Liver (tissue), 9 donors: Measurements from ENCODE around the gene GFPT2. TPM values are rescaled to one million over a fixed set of nuclear protein-coding genes. Genes with fewer than 3 reads are reported as not detected.

Source experiments
- DNase-seq: peaks from one replicate; pipeline ENCODE4 v3.0.0-alpha.2; 2017; ENCODE audit warnings: low spot score
- H3K27ac ChIP-seq, 2 donors: one replicate each; pipeline ENCODE4 v1.7.0; 2013; ENCODE audit warnings: inconsistent platforms in 2 of 2, low read length in 2 of 2, control low read depth in 1 of 2, low read depth in 1 of 2, mild to moderate bottlenecking in 1 of 2
- H3K27me3 ChIP-seq, 4 donors: one replicate each; pipeline versions ENCODE4 v1.6.1 to v1.7.0; 2013; ENCODE audit warnings: low read length in 3 of 4, inconsistent platforms in 1 of 4, mild to moderate bottlenecking in 1 of 4, moderate library complexity in 1 of 4; ENCODE audit not compliant: control insufficient read depth in 4 of 4, insufficient read depth in 4 of 4
- H3K36me3 ChIP-seq, 4 donors: one replicate each; pipeline versions ENCODE4 v1.6.1 to v1.7.0; 2013; ENCODE audit warnings: low read length in 3 of 4, mild to moderate bottlenecking in 3 of 4, low read depth in 1 of 4, moderate library complexity in 1 of 4; ENCODE audit not compliant: control insufficient read depth in 4 of 4, insufficient read depth in 3 of 4
- H3K4me1 ChIP-seq, 4 donors: one replicate each; pipeline versions ENCODE4 v1.6.1 to v1.7.0; 2013; ENCODE audit warnings: low read length in 3 of 4, mild to moderate bottlenecking in 3 of 4, moderate library complexity in 1 of 4; ENCODE audit not compliant: control insufficient read depth in 4 of 4, insufficient read depth in 4 of 4
- H3K4me3 ChIP-seq, 3 donors: one replicate each; pipeline versions ENCODE4 v1.6.1 to v1.7.0; 2013; ENCODE audit warnings: low read length in 3 of 3, control low read depth in 1 of 3, low read depth in 1 of 3, mild to moderate bottlenecking in 1 of 3
- H3K9ac ChIP-seq, 2 donors: one replicate each; pipeline ENCODE4 v1.7.0; 2013; ENCODE audit warnings: low read length in 2 of 2, mild to moderate bottlenecking in 2 of 2, moderate library complexity in 2 of 2, control low read depth in 1 of 2, low read depth in 1 of 2
- H3K9me3 ChIP-seq, 4 donors: one replicate each; pipeline versions ENCODE4 v1.6.1 to v1.7.0; 2013; ENCODE audit warnings: low read length in 3 of 4; ENCODE audit not compliant: control insufficient read depth in 4 of 4
- EGR1 ChIP-seq, 2 donors: IDR thresholded peaks; 2 replicates each; pipeline ENCODE4 v1.6.1; 2016 to 2018; ENCODE audit warnings: antibody characterized with exemption in 2 of 2, low read depth in 2 of 2
- FOXA1 ChIP-seq: IDR thresholded peaks from 2 replicates; pipeline ENCODE4 v1.6.1; 2016; ENCODE audit warnings: antibody characterized with exemption
- FOXA2 ChIP-seq: IDR thresholded peaks from 2 replicates; pipeline ENCODE4 v1.6.1; 2016; ENCODE audit warnings: antibody characterized with exemption
- GABPA ChIP-seq, 2 donors: IDR thresholded peaks in 1 of 2; conservative IDR thresholded peaks in 1 of 2; 2 replicates each; pipeline ENCODE4 v1.6.1; 2016; ENCODE audit warnings: antibody characterized with exemption in 2 of 2, mild to moderate bottlenecking in 1 of 2, moderate library complexity in 1 of 2
- HNF4A ChIP-seq, 2 donors: conservative IDR thresholded peaks; 2 replicates each; pipeline ENCODE4 v1.6.1; 2016; ENCODE audit warnings: antibody characterized with exemption in 2 of 2, mild to moderate bottlenecking in 2 of 2
- HNF4G ChIP-seq: IDR thresholded peaks from 2 replicates; pipeline ENCODE4 v1.6.1; 2016; ENCODE audit warnings: antibody characterized with exemption
- JUND ChIP-seq, 2 donors: IDR thresholded peaks; 2 replicates each; pipeline ENCODE4 v1.6.1; 2016; ENCODE audit warnings: antibody characterized with exemption in 2 of 2
- NR2F2 ChIP-seq: IDR thresholded peaks from 2 replicates; pipeline ENCODE4 v1.6.1; 2016; ENCODE audit warnings: antibody characterized with exemption
- RAD21 ChIP-seq, 2 donors: IDR thresholded peaks; 2 replicates each; pipeline ENCODE4 v1.6.1; 2016; ENCODE audit warnings: antibody characterized with exemption in 2 of 2, mild to moderate bottlenecking in 2 of 2
- RXRA ChIP-seq, 2 donors: IDR thresholded peaks; 2 replicates each; pipeline ENCODE4 v1.6.1; 2017 to 2018; ENCODE audit warnings: antibody characterized with exemption in 2 of 2, mild to moderate bottlenecking in 1 of 2
- SP1 ChIP-seq: IDR thresholded peaks from 2 replicates; pipeline ENCODE4 v1.6.1; 2018; ENCODE audit warnings: antibody characterized with exemption, mild to moderate bottlenecking
- TAF1 ChIP-seq: conservative IDR thresholded peaks from 2 replicates; pipeline ENCODE4 v1.6.1; 2016; ENCODE audit warnings: antibody characterized with exemption, mild to moderate bottlenecking
- YY1 ChIP-seq: IDR thresholded peaks from 2 replicates; pipeline ENCODE4 v1.6.1; 2016; ENCODE audit warnings: antibody characterized with exemption, mild to moderate bottlenecking
- WGBS: extraction: QIAGEN DNeasy Blood & Tissue Kit; methylation state at CpG from one replicate; pipeline ENCODE4 v1.1.7; 2013; 5-methylcytosine and 5-hydroxymethylcytosine counted together
- polyA plus RNA-seq, 2 donors: library from polyadenylated mRNA; stranded (reverse) in 1 of 2; unstranded in 1 of 2; fragments of 200-250 nt in 1 of 2; fragments of >200 nt in 1 of 2; fragmentation: Nextera tagmentation in 1 of 2; extraction: Ambion mirVana in 1 of 2; gene quantifications; one replicate each; pipeline versions ENCODE4 v1.2.1 to v1.2.3, GENCODE V29; 2013 to 2015
- total RNA-seq, 2 donors: library from RNA; depleted of rRNA; stranded (reverse); fragments of >200 nt; gene quantifications; one replicate each; pipeline ENCODE4 v1.2.3, GENCODE V29; 2014
- TF ChIP-seq, protein P1 (sequence below): IDR thresholded peaks from 2 replicates; pipeline ENCODE4 v1.6.1; 2016; ENCODE audit warnings: antibody characterized with exemption
- TF ChIP-seq, protein P2 (sequence below): IDR thresholded peaks from 2 replicates; pipeline ENCODE4 v1.6.1; 2016; ENCODE audit warnings: antibody characterized with exemption
- TF ChIP-seq, protein P3 (sequence below): IDR thresholded peaks from 2 replicates; pipeline ENCODE4 v1.6.1; 2016; ENCODE audit warnings: antibody characterized with exemption
- TF ChIP-seq, protein P4 (sequence below): IDR thresholded peaks from 2 replicates; pipeline ENCODE4 v1.6.1; 2016; ENCODE audit warnings: antibody characterized with exemption, mild to moderate bottlenecking
- TF ChIP-seq, protein P5 (sequence below): fragments of 150-350 bp; IDR thresholded peaks from 2 replicates; pipeline ENCODE4 v1.5.1; 2017; ENCODE audit warnings: improper control_type of control experiment, low read depth, low read length; ENCODE audit not compliant: missing input control
- donor health status: healthy.
- donor health status: healthy.
- donor health status: healthy.
- donor health status: healthy.
- donor health status: healthy.

Gene GFPT2
- total and polyA plus RNA-seq, 4 donors, result 0.32 to 1.8 (median 0.54) TPM

GRCh38 chr5:180349391-180349790, 3.7 kb downstream of the GFPT2 start (continued):
- TF ChIP-seq TAF1 (no peak), NR2F2 (no peak), HNF4G (no peak), RXRA (IDR thresholded peaks at IDR 0.05) (no peak), JUND (IDR thresholded peaks at IDR 0.05) (no peak), GABPA (IDR thresholded peaks at IDR 0.05 in 1 of 2, conservative IDR thresholded peaks at IDR 0.05 in 1 of 2) (no peak), YY1 (no peak)
- TF ChIP-seq, protein P1, sequence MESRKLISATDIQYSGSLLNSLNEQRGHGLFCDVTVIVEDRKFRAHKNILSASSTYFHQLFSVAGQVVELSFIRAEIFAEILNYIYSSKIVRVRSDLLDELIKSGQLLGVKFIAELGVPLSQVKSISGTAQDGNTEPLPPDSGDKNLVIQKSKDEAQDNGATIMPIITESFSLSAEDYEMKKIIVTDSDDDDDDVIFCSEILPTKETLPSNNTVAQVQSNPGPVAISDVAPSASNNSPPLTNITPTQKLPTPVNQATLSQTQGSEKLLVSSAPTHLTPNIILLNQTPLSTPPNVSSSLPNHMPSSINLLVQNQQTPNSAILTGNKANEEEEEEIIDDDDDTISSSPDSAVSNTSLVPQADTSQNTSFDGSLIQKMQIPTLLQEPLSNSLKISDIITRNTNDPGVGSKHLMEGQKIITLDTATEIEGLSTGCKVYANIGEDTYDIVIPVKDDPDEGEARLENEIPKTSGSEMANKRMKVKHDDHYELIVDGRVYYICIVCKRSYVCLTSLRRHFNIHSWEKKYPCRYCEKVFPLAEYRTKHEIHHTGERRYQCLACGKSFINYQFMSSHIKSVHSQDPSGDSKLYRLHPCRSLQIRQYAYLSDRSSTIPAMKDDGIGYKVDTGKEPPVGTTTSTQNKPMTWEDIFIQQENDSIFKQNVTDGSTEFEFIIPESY, result no peak

DNA sequence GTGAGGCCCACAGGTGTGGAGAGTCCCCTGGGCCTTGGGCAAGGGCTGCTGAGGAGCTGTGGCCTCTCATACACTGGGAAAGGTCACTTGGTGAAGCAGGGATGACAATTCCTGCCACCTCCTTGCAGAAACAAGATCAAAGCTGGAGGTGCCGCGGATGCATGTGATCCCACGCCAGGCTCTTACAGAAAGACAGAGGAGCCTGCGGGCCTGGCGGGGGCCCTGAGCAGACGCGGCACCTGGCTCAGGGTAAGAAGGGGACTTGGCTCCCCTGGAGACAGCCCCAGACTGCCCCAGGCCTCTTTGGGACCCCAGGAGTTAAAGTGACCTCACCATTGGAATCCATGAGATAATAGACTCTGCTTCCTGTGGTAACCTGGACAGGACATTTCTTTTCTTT, 4.8 kb downstream of the GFPT2 start:
- no peaks in the 10 kb centered on the region for H3K36me3 ChIP-seq
- H3K4me1 ChIP-seq, result peaks cover 7 to 17% (median 9%) of the 10 kb centered on the region in 4 donors
- no peak for TF ChIP-seq HNF4A (conservative IDR thresholded peaks at IDR 0.05)
- TF ChIP-seq TAF1, result no peak
- TF ChIP-seq GABPA (IDR thresholded peaks at IDR 0.05 in 1 of 2, conservative IDR thresholded peaks at IDR 0.05 in 1 of 2), result no peak
- TF ChIP-seq, protein P2, sequence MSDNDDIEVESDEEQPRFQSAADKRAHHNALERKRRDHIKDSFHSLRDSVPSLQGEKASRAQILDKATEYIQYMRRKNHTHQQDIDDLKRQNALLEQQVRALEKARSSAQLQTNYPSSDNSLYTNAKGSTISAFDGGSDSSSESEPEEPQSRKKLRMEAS, result no peak
- no peak for TF ChIP-seq RXRA (IDR thresholded peaks at IDR 0.05)
- TF ChIP-seq YY1, result no peak
- no peak for TF ChIP-seq HNF4G
- TF ChIP-seq RAD21 (IDR thresholded peaks at IDR 0.05), result no peak
- TF ChIP-seq FOXA1, result no peak
- TF ChIP-seq, protein P3, sequence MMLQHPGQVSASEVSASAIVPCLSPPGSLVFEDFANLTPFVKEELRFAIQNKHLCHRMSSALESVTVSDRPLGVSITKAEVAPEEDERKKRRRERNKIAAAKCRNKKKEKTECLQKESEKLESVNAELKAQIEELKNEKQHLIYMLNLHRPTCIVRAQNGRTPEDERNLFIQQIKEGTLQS, result no peak
- H3K9ac ChIP-seq, result no peak overlapping the region
- DNase-seq, result no peak
- no peaks in the 10 kb centered on the region for H3K9me3 ChIP-seq
- H3K27me3 ChIP-seq, result peaks cover 0 to 2% (median 0%) of the 10 kb centered on the region in 4 donors
- WGBS, result 95% methylated on average over 7 of the region's 7 CpGs
- no peak overlapping the region for H3K4me3 ChIP-seq
- no peak overlapping the region for H3K27ac ChIP-seq

GRCh38 chr5:180347702-180348101, 5.4 kb downstream of the GFPT2 start:
- no peak for DNase-seq
- H3K27me3 ChIP-seq, result peaks cover 0 to 2% (median 0%) of the 10 kb centered on the region in 4 donors
- H3K4me1 ChIP-seq, result peaks cover 3 to 13% (median 5%) of the 10 kb centered on the region in 4 donors
- TF ChIP-seq HNF4A (conservative IDR thresholded peaks at IDR 0.05) (no peak), JUND (IDR thresholded peaks at IDR 0.05) (no peak), YY1 (no peak), RAD21 (IDR thresholded peaks at IDR 0.05) (no peak), RXRA (IDR thresholded peaks at IDR 0.05) (no peak), NR2F2 (no peak), TAF1 (no peak), EGR1 (IDR thresholded peaks at IDR 0.05; ENCODE audit: low read depth in 2 of 2) (no peak), GABPA (IDR thresholded peaks at IDR 0.05 in 1 of 2, conservative IDR thresholded peaks at IDR 0.05 in 1 of 2) (no peak), HNF4G (no peak), FOXA1 (no peak), FOXA2 (no peak), SP1 (no peak)
- TF ChIP-seq, protein P1, result no peak
- TF ChIP-seq, protein P3, result no peak
- TF ChIP-seq, protein P2, result no peak
- TF ChIP-seq, protein P4, sequence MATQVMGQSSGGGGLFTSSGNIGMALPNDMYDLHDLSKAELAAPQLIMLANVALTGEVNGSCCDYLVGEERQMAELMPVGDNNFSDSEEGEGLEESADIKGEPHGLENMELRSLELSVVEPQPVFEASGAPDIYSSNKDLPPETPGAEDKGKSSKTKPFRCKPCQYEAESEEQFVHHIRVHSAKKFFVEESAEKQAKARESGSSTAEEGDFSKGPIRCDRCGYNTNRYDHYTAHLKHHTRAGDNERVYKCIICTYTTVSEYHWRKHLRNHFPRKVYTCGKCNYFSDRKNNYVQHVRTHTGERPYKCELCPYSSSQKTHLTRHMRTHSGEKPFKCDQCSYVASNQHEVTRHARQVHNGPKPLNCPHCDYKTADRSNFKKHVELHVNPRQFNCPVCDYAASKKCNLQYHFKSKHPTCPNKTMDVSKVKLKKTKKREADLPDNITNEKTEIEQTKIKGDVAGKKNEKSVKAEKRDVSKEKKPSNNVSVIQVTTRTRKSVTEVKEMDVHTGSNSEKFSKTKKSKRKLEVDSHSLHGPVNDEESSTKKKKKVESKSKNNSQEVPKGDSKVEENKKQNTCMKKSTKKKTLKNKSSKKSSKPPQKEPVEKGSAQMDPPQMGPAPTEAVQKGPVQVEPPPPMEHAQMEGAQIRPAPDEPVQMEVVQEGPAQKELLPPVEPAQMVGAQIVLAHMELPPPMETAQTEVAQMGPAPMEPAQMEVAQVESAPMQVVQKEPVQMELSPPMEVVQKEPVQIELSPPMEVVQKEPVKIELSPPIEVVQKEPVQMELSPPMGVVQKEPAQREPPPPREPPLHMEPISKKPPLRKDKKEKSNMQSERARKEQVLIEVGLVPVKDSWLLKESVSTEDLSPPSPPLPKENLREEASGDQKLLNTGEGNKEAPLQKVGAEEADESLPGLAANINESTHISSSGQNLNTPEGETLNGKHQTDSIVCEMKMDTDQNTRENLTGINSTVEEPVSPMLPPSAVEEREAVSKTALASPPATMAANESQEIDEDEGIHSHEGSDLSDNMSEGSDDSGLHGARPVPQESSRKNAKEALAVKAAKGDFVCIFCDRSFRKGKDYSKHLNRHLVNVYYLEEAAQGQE, result no peak
- TF ChIP-seq, protein P5, sequence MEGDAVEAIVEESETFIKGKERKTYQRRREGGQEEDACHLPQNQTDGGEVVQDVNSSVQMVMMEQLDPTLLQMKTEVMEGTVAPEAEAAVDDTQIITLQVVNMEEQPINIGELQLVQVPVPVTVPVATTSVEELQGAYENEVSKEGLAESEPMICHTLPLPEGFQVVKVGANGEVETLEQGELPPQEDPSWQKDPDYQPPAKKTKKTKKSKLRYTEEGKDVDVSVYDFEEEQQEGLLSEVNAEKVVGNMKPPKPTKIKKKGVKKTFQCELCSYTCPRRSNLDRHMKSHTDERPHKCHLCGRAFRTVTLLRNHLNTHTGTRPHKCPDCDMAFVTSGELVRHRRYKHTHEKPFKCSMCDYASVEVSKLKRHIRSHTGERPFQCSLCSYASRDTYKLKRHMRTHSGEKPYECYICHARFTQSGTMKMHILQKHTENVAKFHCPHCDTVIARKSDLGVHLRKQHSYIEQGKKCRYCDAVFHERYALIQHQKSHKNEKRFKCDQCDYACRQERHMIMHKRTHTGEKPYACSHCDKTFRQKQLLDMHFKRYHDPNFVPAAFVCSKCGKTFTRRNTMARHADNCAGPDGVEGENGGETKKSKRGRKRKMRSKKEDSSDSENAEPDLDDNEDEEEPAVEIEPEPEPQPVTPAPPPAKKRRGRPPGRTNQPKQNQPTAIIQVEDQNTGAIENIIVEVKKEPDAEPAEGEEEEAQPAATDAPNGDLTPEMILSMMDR, result no peak
- no peak overlapping the region for H3K9ac ChIP-seq
- no peaks in the 10 kb centered on the region for H3K9me3 ChIP-seq
- WGBS, result 81% methylated on average over 10 of the region's 10 CpGs
- no peak overlapping the region for H3K27ac ChIP-seq
- no peaks in the 10 kb centered on the region for H3K36me3 ChIP-seq
- H3K4me3 ChIP-seq, result no peak overlapping the region
